Activated effector memory CD4-positive, alpha-beta T cell treated with Interleukin-2 at 50 U/mL for 16 hours (primary cell): Measurements from ENCODE around the gene KLK14.

Experiments
- DNase-seq: peaks from one replicate; pipeline ENCODE4 v3.0.0-alpha.2; 2020

KLK14 gene

DNA sequence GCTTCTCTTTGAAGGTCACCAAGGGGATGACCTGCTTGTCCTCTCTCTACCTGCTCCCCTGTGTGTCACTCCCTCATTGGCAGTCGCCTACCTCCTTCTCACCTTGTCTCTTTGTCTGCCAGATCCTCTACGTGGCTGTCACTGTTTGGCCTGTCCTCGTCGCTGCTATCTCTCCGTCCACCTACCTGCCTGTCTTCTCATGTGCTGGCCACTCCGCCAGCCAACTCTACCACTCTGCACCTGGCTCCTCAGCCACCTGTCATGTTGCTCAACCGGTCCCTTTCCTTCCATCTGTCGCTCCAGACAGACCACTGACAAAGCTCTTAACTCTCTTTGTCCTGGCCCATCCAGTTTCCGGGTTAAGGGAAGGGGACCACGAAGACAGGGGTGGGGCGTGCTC lies 48.0 kb downstream of the KLK14 start, which contains the start of gene KLK12:
Gene KLK12 (minus strand): TSS at position 299 of the 400 bp plus-strand sequence. CDS start 381 bp downstream, outside the sequence.
- no peak for DNase-seq

DNA sequence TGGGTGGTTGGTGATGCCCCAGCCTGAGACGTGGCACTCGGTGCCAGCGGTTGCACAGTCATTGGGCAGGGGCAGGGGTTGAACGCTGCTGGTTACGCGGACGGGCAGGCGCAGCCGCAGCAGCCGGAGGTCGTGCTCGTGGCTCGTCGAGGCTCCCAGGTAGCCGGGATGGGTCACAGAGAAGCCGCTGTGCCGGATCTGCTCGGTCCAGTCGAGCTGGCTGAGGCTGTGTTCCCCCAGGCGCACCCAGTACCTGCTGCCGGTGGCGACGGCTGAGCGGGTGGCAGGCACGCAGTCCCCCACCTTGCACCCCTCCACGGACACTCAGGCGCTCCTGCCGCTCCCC lies 50.8 kb downstream of the KLK14 start:
- no peak for DNase-seq

DNA sequence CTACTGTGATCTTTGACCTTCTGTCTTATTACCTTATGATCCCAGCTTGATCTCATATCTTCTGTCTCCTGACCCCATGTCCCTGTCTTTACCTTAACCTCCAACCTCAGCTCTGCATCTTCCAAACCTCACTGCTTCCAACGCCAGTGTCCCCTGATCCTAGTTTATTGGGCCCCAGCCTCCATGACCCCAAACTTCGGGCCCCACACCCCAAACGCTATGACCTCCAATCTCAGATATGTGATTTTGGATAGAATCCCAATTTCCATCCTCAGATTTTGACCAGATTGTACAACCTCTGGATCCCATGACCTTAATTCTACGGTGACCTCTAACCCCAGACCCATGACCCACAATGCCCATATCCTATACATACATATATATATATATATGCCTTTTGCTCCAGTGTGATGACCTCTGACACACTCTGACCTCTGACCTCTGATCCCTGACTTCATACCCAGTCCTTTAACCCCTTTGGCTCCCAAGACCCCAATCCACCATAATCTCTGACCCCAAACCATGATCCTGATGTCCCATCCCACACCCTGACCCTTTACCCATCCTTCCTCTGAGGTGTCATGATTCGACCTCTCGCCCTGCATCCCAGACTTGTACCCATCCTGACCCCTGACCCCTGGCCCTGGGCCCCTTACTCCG lies 51.3 kb downstream of the KLK14 start:
- no peak for DNase-seq

DNA sequence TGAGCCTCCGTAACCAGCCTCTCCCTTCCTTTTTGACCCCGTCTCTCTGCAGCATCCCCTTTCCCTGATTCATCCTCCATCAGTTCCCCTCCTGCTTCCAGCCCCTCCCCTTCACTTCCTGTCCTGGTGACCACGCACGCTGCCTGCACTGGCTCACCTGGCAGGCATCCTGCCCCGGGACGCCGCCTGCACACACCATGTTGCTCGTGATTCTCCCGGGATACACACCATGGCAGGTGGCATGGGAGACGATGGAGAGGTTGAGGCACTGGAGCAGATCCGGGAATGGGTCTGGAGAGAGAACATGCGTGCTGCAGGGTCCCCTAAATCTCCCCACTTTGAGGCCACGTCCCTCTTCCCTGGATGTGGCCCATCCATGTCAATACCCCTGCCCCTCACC lies 52.1 kb downstream of the KLK14 start:
- DNase-seq = no peak

DNA sequence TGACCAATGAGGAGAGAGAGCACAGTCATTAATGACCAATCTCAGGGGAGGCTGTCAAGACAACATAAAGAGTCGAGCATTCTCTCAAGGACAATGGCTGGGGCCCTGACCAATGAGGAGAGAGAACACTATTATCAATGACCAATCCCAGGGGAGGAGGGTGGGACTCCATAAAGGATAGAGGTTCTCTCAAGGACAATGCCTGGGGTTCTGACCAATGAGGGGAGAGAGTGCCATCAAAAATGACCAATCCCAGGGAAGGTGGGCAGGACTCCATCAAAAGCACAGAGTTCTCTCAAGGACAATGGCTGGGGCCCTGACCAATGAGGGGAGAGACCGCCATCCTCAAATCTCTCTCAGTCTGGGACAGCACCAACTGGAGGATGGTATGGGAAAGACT lies 53.0 kb downstream of the KLK14 start:
- DNase-seq = no peak
